CD4-positive, CD25-positive, alpha-beta regulatory T cell (primary cell): ENCODE measurements around the gene GALK1. TPM values are rescaled to one million over a fixed set of nuclear protein-coding genes. Genes with fewer than 3 reads are reported as not detected.

Experiments used
- ATAC-seq, 2 donors: fragments of 150-1000 bp; cut with Tn5 transposase; one replicate each; pipeline ENCODE4 v1.10.0; 2021; ENCODE audit warnings: low read depth in 2 of 2, moderate number of reproducible peaks in 2 of 2, moderate library complexity in 1 of 2
- DNase-seq, 3 donors: peaks; one replicate each; pipeline versions ENCODE4 v3.0.0 to v3.0.0-alpha.2; 2012 to 2022; ENCODE audit warnings: mixed read lengths in 1 of 3
- H3K27ac ChIP-seq: one replicate; pipeline ENCODE4 v1.7.0; 2013; ENCODE audit warnings: mild to moderate bottlenecking, low read length; ENCODE audit not compliant: insufficient read depth, poor library complexity, severe bottlenecking
- H3K27me3 ChIP-seq: one replicate; pipeline ENCODE4 v1.7.0; 2013; ENCODE audit warnings: low read length; ENCODE audit not compliant: control insufficient read depth, insufficient read depth
- H3K36me3 ChIP-seq: one replicate; pipeline ENCODE4 v1.7.0; 2013; ENCODE audit warnings: mild to moderate bottlenecking, low read length, moderate library complexity; ENCODE audit not compliant: control insufficient read depth, insufficient read depth
- H3K4me1 ChIP-seq: 2 replicates; pipeline ENCODE4 v1.7.0; 2013; ENCODE audit warnings: mild to moderate bottlenecking, low read length; ENCODE audit not compliant: insufficient read depth, control insufficient read depth, poor library complexity, severe bottlenecking
- H3K4me3 ChIP-seq: one replicate; pipeline ENCODE4 v1.7.0; 2013; ENCODE audit warnings: low read depth, mild to moderate bottlenecking, low read length, moderate library complexity
- H3K9me3 ChIP-seq, 2 experiments: 1 replicate in 1 of 2; 2 replicates in 1 of 2; pipeline ENCODE4 v1.7.0; 2013; ENCODE audit warnings: low read length in 2 of 2, mild to moderate bottlenecking in 1 of 2, moderate library complexity in 1 of 2; ENCODE audit not compliant: control insufficient read depth in 2 of 2
- H3K27ac Mint-ChIP-seq, 3 donors: one replicate each; pipeline ENCODE4 v1.8.0; 2020 to 2022; ENCODE audit warnings: mild to moderate bottlenecking in 3 of 3, mixed read lengths in 3 of 3, moderate library complexity in 2 of 3
- H3K27me3 Mint-ChIP-seq: one replicate; pipeline ENCODE4 v1.8.0; 2022; ENCODE audit warnings: mild to moderate bottlenecking, mixed read lengths
- H3K36me3 Mint-ChIP-seq: one replicate; pipeline ENCODE4 v1.8.0; 2020; ENCODE audit warnings: mixed read lengths
- H3K4me1 Mint-ChIP-seq, 4 donors: one replicate each; pipeline ENCODE4 v1.8.0; 2020 to 2022; ENCODE audit warnings: mixed read lengths in 4 of 4, mild to moderate bottlenecking in 1 of 4
- H3K4me3 Mint-ChIP-seq, 4 donors: one replicate each; pipeline ENCODE4 v1.8.0; 2020 to 2022; ENCODE audit warnings: mild to moderate bottlenecking in 4 of 4, mixed read lengths in 4 of 4, moderate library complexity in 3 of 4
- H3K9me3 Mint-ChIP-seq, 7 donors: one replicate each; pipeline ENCODE4 v1.8.0; 2020 to 2022; ENCODE audit warnings: mixed read lengths in 7 of 7, mild to moderate bottlenecking in 3 of 7, moderate library complexity in 2 of 7
- polyA plus RNA-seq, 4 donors: library from polyadenylated mRNA; unstranded; fragments of 300-500 nt; fragmentation: Illumina TruSeq; gene quantifications; one replicate each; pipeline ENCODE4 v1.2.3, GENCODE V29; 2021
- total RNA-seq: library from RNA; stranded (reverse); gene quantifications from one replicate; pipeline ENCODE4 v1.2.3, GENCODE V29; 2022

The GALK1 gene
- total and polyA plus RNA-seq, 5 donors from 2014 or later = 9.1 to 24.3 (median 19.6) TPM

DNA sequence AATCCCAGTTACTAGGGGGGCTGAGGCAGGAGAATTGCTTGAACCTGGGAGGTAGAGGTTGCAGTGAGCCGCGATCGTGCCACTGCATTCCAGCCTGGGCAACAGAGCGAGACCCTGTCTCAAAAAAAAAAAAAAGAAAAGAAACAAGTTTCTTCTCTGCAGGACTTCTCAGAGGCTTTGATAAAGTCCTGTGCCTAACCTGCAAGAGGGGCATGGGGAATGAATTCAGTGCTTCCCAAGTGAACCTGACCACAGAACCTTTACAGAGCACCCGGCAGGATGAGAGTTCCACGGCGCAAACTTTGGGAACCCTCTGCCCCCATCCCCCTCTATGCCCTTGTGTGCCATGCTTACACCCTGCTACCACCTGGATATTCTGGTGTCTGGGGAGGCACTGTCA lies 25.8 kb downstream of the GALK1 start:
- DNase-seq = no peak

GRCh38 chr17:75738218-75738802 lies 26.7 kb downstream of the GALK1 start:
- ATAC-seq (peak; percentile 22 to 33), DNase-seq (no peak)
- Histone ChIP-seq H3K27me3 (no peaks in the 10 kb centered on the region), H3K4me1 (no peaks in the 10 kb centered on the region), H3K27ac (no peak overlapping the region), H3K9me3 (no peaks in the 10 kb centered on the region), H3K4me3 (no peak overlapping the region), H3K36me3 (no peaks in the 10 kb centered on the region)
- Mint-ChIP-seq H3K27me3 (peaks cover 4% of the 10 kb centered on the region), H3K4me1 (peaks cover 0 to 9% (median 4%) of the 10 kb centered on the region in 4 donors), H3K36me3 (no peaks in the 10 kb centered on the region), H3K4me3 (peak overlapping the region in 1 of 4 donors; percentile 92), H3K9me3 (no peaks in the 10 kb centered on the region), H3K27ac (no peak overlapping the region)

More for the DNA sequence above, 25.8 kb downstream of the GALK1 start:
- H3K36me3 ChIP-seq = no peaks in the 10 kb centered on the region
- no peaks in the 10 kb centered on the region for H3K9me3 ChIP-seq
- H3K4me1 ChIP-seq = no peaks in the 10 kb centered on the region
- no peak overlapping the region for H3K4me3 ChIP-seq
- H3K9me3 Mint-ChIP-seq = no peaks in the 10 kb centered on the region
- H3K27ac ChIP-seq = no peak overlapping the region
- no peaks in the 10 kb centered on the region for H3K27me3 ChIP-seq
- peaks cover 4% of the 10 kb centered on the region for H3K27me3 Mint-ChIP-seq
- peak overlapping the region in 1 of 3 donors; percentile 62 for H3K27ac Mint-ChIP-seq
- peaks cover 0 to 9% (median 4%) of the 10 kb centered on the region in 4 donors for H3K4me1 Mint-ChIP-seq
- ATAC-seq = no peak
- no peaks in the 10 kb centered on the region for H3K36me3 Mint-ChIP-seq
- H3K4me3 Mint-ChIP-seq = no peak overlapping the region

DNA sequence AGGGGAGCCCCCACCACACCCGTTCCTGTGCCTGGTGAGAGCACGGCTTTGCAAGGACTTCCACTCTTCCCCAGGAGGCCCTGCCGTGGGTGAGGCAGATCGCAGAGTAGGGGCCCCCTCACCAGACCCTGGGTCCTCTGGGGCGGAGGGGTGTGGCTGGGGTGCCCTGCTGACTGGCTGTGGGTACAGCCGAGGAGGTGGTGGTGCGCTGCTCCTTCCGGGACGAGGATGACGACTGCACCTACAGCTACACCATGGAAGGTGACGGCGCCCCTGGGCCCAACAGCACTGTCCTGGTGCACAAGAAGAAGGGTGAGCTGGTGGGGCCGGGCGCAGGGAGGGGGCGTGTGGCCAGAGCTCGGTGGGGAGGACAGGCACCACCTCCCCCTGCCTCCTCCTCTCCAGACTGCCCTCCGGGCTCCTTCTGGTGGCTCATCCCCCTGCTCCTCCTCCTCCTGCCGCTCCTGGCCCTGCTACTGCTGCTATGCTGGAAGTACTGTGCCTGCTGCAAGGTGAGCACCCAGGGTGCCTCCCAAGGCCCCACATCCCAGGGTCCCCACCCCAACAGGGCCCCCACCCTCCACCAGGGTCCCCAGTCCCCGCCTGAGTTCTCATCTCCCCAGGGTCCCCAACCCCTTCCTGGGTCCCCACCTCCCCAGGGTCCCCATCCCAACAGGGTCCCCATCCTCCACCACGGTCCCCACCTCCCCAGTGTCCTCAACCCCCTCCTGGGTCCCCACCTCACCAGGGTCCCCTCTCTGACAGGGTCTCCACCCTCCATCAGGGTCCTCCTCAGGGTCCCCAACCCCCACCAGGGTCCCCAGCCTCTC lies 27.6 kb downstream of the GALK1 start:
- H3K9me3 ChIP-seq = no peaks in the 10 kb centered on the region
- peaks cover 0 to 9% (median 4%) of the 10 kb centered on the region in 4 donors for H3K4me1 Mint-ChIP-seq
- no peak overlapping the region for H3K4me3 ChIP-seq
- H3K27ac ChIP-seq = no peak overlapping the region
- no peak overlapping the region for H3K27ac Mint-ChIP-seq
- H3K4me1 ChIP-seq = no peaks in the 10 kb centered on the region
- no peaks in the 10 kb centered on the region for H3K36me3 Mint-ChIP-seq
- no peak for DNase-seq
- no peaks in the 10 kb centered on the region for H3K27me3 ChIP-seq
- no peak for ATAC-seq
- peaks cover 4% of the 10 kb centered on the region for H3K27me3 Mint-ChIP-seq
- no peaks in the 10 kb centered on the region for H3K9me3 Mint-ChIP-seq
- no peak overlapping the region for H3K4me3 Mint-ChIP-seq
- H3K36me3 ChIP-seq = no peaks in the 10 kb centered on the region

DNA sequence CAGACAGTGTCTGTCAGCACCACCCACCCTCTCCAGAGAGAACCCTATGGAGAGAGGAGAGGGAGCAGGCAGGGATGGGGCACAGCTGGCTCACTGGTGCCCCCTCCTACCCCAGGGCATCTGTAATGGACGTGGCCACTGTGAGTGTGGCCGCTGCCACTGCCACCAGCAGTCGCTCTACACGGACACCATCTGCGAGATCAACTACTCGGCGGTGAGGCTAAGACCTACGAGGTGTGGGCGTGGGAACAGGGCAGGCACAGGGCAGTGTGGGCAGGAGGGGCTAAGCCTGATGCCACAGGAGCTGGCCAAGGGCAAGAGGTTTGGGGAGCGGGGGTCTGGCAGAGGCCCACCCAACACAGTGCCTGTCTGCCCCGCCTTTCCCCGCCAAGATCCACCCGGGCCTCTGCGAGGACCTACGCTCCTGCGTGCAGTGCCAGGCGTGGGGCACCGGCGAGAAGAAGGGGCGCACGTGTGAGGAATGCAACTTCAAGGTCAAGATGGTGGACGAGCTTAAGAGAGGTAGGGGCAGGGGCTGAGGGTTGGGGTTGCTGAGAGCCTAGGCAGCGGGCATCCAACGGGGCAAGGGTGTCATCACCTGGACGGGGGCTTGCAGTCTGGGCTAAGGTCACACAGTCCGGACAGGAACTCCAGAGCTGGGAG lies 28.7 kb downstream of the GALK1 start:
- no peak overlapping the region for H3K27ac Mint-ChIP-seq
- Histone ChIP-seq H3K9me3 (no peaks in the 10 kb centered on the region), H3K4me3 (no peak overlapping the region), H3K27ac (no peak overlapping the region), H3K27me3 (no peaks in the 10 kb centered on the region), H3K4me1 (no peaks in the 10 kb centered on the region), H3K36me3 (no peaks in the 10 kb centered on the region)
- H3K9me3 Mint-ChIP-seq = no peaks in the 10 kb centered on the region
- H3K4me1 Mint-ChIP-seq = peaks cover 0 to 9% (median 4%) of the 10 kb centered on the region in 4 donors
- DNase-seq = no peak
- no peak overlapping the region for H3K4me3 Mint-ChIP-seq
- no peak for ATAC-seq
- no peaks in the 10 kb centered on the region for H3K36me3 Mint-ChIP-seq
- H3K27me3 Mint-ChIP-seq = peaks cover 5% of the 10 kb centered on the region

DNA sequence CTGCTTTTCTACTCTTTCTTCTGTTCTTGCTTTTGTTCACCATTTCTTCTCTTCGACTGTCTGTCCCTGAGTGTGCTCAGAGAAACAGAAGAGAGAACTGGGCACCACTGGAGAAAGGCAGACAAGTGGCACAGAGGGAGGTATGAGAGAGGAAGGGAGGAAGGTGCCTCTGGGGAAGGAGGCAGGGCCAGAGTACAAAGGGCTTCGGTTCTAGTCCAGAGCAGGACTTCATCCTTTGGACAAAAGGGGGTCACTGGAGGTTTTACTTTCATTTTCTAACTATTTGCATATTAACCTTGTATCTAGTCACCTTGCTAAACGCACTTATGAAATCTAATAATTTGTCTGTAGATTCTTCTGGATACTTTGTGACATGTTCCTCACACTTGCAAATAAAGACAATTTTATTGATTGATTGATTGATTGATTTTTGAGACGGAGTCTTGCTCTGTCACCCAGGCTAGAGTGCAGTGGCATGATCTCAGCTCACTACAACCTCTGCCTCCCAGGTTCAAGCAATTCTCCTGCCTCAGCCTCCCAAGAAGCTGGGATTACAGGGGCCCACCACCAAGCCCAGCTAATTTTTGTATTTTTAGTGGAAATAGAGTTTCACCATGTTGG lies 30.2 kb downstream of the GALK1 start:
- no peaks in the 10 kb centered on the region for H3K27me3 ChIP-seq
- no peaks in the 10 kb centered on the region for H3K4me1 ChIP-seq
- no peak for ATAC-seq
- Mint-ChIP-seq H3K4me1 (peaks cover 0 to 9% (median 4%) of the 10 kb centered on the region in 4 donors), H3K27ac (peak overlapping the region in 2 of 3 donors; percentile 33 to 86), H3K27me3 (peaks cover 8% of the 10 kb centered on the region), H3K4me3 (no peak overlapping the region), H3K9me3 (no peaks in the 10 kb centered on the region), H3K36me3 (no peaks in the 10 kb centered on the region)
- DNase-seq = no peak
- H3K4me3 ChIP-seq = no peak overlapping the region
- H3K9me3 ChIP-seq = no peaks in the 10 kb centered on the region
- no peaks in the 10 kb centered on the region for H3K36me3 ChIP-seq
- no peak overlapping the region for H3K27ac ChIP-seq

DNA sequence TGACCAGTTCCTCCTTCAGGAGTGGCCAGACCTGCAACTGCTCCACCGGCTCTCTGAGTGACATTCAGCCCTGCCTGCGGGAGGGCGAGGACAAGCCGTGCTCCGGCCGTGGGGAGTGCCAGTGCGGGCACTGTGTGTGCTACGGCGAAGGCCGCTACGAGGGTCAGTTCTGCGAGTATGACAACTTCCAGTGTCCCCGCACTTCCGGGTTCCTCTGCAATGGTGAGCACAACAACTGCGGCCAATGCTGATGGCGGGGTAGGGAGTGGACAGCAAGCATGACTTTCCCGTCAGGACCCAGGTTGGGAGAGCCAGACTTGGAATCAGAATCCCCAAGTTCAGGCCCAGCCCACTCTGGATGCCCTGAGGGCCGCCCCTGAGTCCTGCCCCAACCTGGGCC lies 31.5 kb downstream of the GALK1 start:
- Histone ChIP-seq H3K4me3 (no peak overlapping the region), H3K27ac (no peak overlapping the region), H3K27me3 (no peaks in the 10 kb centered on the region), H3K4me1 (no peaks in the 10 kb centered on the region), H3K9me3 (no peaks in the 10 kb centered on the region), H3K36me3 (no peaks in the 10 kb centered on the region)
- no peak for DNase-seq
- Mint-ChIP-seq H3K4me1 (peaks cover 0 to 9% (median 4%) of the 10 kb centered on the region in 4 donors), H3K4me3 (no peak overlapping the region), H3K27ac (no peak overlapping the region), H3K36me3 (no peaks in the 10 kb centered on the region), H3K9me3 (no peaks in the 10 kb centered on the region), H3K27me3 (peaks cover 8% of the 10 kb centered on the region)
- no peak for ATAC-seq

GRCh38 chr17:75731716-75732498 lies 33.1 kb downstream of the GALK1 start:
- H3K27ac Mint-ChIP-seq = no peak overlapping the region
- H3K4me1 Mint-ChIP-seq = peaks cover 0 to 6% (median 3%) of the 10 kb centered on the region in 4 donors

More at GRCh38 chr17:75731716-75732498, 33.1 kb downstream of the GALK1 start:
- no peak overlapping the region for H3K4me3 ChIP-seq
- peaks cover 4% of the 10 kb centered on the region for H3K27me3 Mint-ChIP-seq
- H3K36me3 Mint-ChIP-seq = no peaks in the 10 kb centered on the region
- no peaks in the 10 kb centered on the region for H3K36me3 ChIP-seq
- H3K27ac ChIP-seq = no peak overlapping the region
- ATAC-seq (no peak), DNase-seq (no peak)
- H3K9me3 ChIP-seq = no peaks in the 10 kb centered on the region
- H3K4me3 Mint-ChIP-seq = no peak overlapping the region
- H3K9me3 Mint-ChIP-seq = no peaks in the 10 kb centered on the region
- H3K4me1 ChIP-seq = no peaks in the 10 kb centered on the region
- no peaks in the 10 kb centered on the region for H3K27me3 ChIP-seq
